SHP77 treated with DMSO at 0.1 percent for 48 hours (cell line): ENCODE results near the gene IL1RL2.

ENCODE experiments used
- DNase-seq: peaks from one replicate; lab custom pipeline; 2025; lab: John Stamatoyannopoulos, UW

IL1RL2 gene

DNA sequence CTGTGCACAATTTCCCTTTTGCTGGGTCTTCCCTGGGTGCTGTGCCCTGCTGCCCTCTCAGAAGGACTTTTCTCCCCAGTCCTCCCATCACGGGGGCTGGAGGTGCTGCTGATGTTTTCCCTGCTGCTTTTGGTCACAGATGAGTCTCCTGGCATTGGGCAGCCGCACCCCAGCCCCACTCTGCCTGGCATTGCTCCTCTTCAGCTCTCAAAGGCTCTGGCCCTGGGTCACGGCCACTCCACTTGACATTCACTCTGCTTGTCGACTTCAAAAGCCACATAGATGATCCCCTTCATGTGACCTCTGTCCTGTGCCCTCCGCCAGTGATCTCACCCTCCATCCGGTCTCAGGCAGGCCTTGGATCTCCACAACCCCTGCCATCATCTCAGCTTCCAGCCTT, 81.0 kb downstream of the IL1RL2 start:
- no peak for DNase-seq

DNA sequence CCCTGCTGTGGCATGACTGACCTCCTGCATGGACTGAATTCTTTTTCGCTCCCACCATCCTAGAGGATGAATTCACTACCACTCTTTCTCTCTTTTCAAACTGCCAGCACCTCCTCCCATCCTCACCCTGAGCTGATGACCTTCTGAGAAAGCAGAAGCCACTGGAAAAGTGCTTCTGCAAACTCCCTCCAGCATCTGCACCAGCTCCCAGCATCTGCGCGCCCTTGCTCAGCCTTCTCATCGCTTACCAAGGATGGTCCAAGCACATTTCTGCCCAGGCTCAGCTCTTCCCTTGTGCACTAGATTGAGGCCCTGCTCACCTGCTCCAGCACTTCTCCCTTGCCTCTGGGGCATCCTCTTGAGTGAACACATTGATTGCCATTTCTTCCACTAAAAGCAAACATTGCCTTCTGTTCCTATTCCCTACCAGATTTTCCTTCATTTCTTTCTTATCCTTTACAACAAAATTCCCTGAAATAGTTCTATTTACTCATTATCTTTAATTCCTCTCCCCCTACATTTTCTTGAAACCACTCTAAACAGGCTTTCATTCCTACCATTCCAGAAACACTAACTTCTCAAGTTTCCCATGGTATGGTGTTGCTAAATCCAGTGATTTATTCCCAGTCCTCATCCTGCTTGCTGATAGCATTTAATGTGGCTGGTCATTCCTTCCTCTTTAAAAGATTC, 81.8 kb downstream of the IL1RL2 start:
- DNase-seq = no peak

- no peak for DNase-seq
Observed at GRCh38 chr2:102269200-102269524, 82.3 kb downstream of the IL1RL2 start.

- no peak for DNase-seq
Observed at GRCh38 chr2:102271844-102272243, 85.0 kb downstream of the IL1RL2 start.

- no peak for DNase-seq
Observed at GRCh38 chr2:102273619-102274211, 86.9 kb downstream of the IL1RL2 start.

DNA sequence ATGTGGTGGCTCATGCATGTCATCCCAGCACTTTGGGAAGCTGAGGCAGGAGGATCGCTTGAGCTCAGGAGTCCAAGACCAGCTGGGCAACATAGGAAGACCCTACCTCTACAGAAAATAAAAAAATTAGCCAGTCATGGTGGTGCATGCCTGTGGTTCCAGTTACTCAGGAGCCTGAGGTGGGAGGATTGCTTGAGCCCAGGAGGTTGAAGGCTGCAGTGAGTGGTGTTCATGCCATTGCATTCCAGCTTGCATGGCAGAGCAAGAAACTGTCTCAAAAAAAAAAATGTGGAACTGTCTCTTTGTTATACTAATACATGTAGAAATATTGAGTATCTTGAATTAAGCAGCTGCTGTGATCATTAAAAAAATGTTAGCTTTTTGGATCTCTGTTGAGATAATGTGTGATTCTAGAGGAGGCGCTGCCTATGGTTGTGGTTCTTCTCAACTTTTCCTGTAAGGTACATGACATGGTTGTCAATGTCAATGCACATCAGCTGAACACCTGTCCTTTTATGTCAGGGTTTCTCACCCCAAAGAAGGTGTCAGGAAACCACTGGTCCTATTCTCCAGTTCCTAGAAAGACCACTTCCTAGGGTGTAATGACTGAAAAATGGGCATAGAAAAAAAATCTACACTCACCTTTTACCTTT, 89.9 kb downstream of the IL1RL2 start:
- no peak for DNase-seq

DNA sequence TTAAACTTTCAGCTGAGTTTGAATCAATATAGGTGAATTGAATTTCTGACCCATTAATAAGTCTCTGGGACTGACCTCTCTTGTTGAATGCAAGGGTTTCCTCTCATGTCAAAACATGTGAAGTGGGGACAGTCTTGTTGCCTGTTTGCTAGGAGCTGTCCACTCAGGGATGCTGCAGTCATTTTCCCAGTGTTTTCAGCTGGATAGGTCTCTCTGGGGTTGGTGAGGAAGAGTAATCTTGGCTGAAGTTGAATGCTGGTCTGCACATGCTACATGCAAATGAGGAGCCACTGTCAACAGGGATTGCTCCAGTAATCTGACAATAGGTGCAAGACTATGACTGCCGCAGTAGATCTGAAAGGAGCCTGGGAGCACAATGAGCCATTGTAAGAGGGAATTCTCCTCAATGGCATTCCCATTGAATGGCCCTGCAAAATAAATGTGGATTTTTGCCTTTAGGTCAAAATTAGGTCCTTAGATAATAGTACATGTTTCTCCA, 90.4 kb downstream of the IL1RL2 start:
- no peak for DNase-seq

DNA sequence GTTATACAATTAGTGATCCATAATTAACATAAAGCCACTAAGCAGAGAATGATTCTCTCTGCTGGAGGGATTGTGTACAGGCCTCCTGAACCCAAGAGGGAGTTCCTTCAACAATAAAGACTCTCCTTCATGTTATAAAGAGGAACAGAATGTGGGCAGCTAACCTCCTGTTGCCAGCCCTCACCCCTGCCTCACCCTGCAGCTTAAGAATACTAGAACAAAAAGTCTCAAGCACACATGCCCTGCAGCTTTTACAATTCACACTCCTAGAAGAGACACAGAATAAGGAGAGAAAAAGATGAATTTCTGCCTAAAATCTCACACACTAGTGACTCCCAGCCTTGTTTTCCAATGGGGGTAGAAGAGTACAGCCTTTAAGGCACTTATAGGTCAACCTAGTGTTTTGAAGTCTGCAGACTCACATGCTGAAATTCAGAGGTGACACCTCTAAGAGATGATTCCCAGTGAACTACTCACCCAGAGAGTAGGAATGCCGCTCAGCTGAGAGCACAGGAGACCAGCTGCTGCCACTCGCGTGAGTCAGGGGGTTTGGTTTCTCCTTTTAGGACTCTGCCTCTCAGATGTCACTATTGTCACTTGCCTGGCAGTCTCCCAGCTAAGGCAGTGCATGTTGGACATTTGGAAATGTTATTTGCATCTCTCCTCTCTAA, 92.0 kb downstream of the IL1RL2 start:
- DNase-seq = no peak

DNA sequence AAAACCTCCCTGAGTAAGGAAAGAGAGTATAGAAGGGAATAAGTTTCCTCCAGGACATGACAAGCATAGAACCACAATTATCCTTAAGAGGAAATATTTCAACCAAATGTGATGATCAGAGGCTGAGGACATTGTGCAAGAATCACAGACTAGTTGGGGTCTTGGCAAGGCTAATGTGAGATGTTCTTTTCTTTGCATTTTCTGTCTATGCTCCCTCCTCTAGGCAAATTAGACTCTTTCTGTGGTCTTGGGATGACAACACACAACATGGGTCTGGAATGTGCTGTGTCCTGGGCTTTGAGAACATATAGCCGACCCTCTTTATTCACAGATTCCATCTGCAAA, 92.5 kb downstream of the IL1RL2 start:
- DNase-seq = no peak

DNA sequence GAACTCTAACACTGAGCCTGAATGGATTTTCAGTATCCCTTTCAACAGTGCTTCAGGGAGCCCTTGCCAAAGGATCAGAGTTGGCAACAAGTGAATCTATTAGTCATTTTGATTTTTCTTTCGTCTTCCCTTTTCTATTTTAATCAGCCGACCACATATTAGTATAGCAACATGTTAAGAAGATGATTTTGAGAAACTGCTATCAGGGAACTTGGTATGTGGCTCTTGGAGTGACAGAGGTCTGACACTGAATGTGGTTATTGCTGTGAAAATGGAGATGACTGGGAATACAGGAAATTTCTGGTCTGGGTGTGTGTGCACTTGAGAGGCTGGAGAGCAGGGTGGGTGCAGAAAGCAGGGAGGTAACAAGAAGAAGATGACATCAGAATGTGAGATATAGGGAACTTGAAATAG, 95.9 kb downstream of the IL1RL2 start:
- no peak for DNase-seq

DNA sequence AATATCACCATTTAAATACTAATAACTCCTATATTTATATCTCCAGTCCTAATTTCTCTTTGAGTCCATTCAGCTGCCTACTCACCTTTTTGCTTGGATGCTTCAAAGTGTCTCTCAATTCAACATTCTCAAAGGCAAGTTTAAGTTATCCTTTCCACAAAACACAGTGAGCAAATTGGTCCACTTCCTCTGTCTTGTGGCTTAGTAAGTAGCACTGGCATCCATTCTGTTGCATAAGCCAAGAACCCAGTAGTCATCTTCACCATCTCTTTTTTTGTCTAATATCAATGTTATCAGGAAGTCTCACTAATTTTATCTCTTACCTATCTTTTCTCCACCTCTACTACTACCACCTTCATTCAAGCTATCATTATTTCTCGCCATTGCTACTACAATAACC, 97.2 kb downstream of the IL1RL2 start:
- DNase-seq = no peak

- no peak for DNase-seq
Observed at GRCh38 chr2:102284611-102285010, 97.8 kb downstream of the IL1RL2 start.

GRCh38 chr2:102285368-102285767, 98.5 kb downstream of the IL1RL2 start:
- no peak for DNase-seq

DNA sequence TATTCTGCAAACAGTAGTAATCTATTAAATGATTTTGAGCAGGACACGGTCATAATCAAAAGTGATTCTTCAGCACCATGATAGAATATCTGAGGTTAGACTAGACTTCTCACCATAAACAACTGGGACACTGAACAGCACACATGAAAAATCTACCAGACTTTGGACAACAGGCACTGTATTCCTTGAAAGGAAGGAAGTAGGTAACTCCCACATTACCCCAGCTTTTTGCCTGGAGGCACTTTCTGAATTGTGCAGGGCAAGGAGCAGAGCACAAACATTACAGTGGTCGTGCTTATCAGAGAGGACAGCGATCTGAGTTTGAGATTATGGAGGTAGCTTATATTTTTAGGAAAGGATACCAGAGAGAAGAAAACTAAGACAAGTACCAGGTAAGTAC, 99.2 kb downstream of the IL1RL2 start:
- DNase-seq = no peak

DNA sequence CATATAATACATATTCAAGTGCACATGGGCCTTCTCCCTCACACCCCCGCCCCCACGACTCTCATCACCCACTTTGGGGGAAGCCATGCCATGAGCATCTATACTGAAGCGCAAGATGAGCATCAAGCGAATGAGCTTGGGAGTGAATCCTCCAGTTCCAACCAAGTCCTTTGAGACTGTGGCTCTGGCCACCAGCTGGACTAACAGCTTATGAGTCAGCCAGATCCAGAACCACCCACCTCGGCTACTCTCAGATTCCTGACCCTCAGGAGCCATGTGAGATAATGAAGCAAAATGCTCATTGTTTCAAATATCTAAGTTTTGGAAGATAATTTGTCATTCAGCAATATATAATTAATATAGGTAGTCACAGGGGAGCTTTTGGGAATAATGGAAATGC, 102.3 kb downstream of the IL1RL2 start:
- DNase-seq = no peak
